ENCODE measurements around the gene LHFPL6. TPM values are rescaled to one million over a fixed set of nuclear protein-coding genes. Genes with fewer than 3 reads are reported as not detected.

The LHFPL6 gene
- total and polyA plus RNA-seq, 12 donors, result 41.5 to 65.8 (median 55.4) TPM

DNA sequence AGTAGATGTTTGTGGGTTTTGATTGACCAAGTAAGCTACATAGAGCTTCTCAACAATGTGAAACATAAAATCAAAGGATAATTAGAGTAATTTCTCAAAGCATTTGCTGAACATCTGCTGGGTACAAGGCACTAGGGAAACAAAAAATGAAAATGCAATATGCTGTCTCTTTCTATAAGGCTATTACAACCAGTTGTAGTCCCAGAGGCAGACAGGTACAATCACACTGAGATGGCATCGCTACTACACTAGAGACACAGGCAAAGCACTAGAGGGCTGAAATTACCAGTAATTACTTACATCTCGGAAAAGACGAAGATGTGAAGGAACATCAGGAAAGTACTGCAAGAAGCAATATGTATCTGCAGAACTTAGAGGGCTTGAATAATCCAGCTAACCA, 133.3 kb downstream of the LHFPL6 start:
- no peak for ATAC-seq
- peaks cover 0 to 60% (median 21%) of the 10 kb centered on the region in 9 donors for H3K4me1 ChIP-seq

DNA sequence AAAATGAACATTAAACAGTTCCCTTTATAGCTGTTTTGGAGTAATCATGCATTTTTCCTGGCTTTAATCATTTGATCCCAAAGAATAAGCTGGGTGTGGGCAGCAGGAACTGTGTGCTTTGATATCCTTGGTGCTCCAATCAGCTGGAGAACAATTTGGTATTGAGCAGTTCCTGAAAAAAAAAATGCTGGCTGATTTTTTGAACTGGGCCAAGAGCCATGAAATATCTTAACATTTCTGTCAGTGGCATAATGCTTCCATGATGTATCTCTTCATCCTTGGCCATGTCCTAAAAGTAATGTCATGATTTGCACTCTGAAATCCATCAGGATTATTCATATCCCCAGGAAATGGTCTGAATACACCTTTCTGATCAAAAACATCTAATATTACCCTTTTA, 134.7 kb downstream of the LHFPL6 start:
- Histone ChIP-seq H3K36me3 (no peaks in the 10 kb centered on the region), H3K27me3 (no peaks in the 10 kb centered on the region), H3K27ac (peak overlapping the region in 1 of 10 donors; percentile 7), H3K9me3 (no peaks in the 10 kb centered on the region), H3K4me1 (peaks cover 0 to 60% (median 26%) of the 10 kb centered on the region in 9 donors), H3K4me3 (no peak overlapping the region)
- DNase-seq (no peak), ATAC-seq (no peak)
- intact Hi-C loops (cut with DNase I), result no loop called here
- TF ChIP-seq, protein P1, sequence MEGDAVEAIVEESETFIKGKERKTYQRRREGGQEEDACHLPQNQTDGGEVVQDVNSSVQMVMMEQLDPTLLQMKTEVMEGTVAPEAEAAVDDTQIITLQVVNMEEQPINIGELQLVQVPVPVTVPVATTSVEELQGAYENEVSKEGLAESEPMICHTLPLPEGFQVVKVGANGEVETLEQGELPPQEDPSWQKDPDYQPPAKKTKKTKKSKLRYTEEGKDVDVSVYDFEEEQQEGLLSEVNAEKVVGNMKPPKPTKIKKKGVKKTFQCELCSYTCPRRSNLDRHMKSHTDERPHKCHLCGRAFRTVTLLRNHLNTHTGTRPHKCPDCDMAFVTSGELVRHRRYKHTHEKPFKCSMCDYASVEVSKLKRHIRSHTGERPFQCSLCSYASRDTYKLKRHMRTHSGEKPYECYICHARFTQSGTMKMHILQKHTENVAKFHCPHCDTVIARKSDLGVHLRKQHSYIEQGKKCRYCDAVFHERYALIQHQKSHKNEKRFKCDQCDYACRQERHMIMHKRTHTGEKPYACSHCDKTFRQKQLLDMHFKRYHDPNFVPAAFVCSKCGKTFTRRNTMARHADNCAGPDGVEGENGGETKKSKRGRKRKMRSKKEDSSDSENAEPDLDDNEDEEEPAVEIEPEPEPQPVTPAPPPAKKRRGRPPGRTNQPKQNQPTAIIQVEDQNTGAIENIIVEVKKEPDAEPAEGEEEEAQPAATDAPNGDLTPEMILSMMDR (IDR thresholded peaks at IDR 0.05), result no peak

More for the DNA sequence above, 133.3 kb downstream of the LHFPL6 start:
- no peaks in the 10 kb centered on the region for H3K9me3 ChIP-seq
- H3K4me3 ChIP-seq, result no peak overlapping the region
- intact Hi-C loops (cut with DNase I), result no loop called here
- WGBS, 2 donors, result 95 to 97% methylated on average over 3 of the region's 3 CpGs
- TF ChIP-seq, protein P1 (IDR thresholded peaks at IDR 0.05), result no peak
- H3K36me3 ChIP-seq, result no peaks in the 10 kb centered on the region
- peak overlapping the region in 1 of 10 donors; percentile 7 for H3K27ac ChIP-seq
- no peak for DNase-seq
- no peaks in the 10 kb centered on the region for H3K27me3 ChIP-seq

DNA sequence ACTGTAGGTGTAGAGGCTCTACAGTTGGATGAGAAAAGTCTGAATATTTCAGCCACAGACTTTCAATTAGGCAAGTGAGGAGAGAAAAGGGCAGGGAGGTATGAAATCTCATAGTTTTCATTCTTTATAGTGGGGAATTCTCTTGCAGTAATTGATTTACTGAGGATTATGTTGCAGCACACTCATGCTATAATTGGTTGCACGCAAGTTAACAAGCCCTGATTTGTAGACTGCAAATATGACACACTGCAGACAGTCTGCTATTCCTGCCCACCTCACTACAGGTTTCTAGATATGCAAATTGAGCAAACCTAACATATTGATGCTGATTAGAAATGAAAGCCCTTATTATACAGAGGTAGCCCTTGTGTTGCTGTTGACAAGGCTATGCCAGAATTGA, 139.4 kb downstream of the LHFPL6 start:
- Histone ChIP-seq H3K27ac (peak overlapping the region in 1 of 10 donors; percentile 23), H3K36me3 (no peaks in the 10 kb centered on the region), H3K27me3 (no peaks in the 10 kb centered on the region), H3K4me3 (no peak overlapping the region), H3K9me3 (no peaks in the 10 kb centered on the region), H3K4me1 (peaks cover 10 to 89% (median 49%) of the 10 kb centered on the region in 9 donors)
- WGBS, 2 donors, result 85% methylated on average over 1 of the region's 1 CpG
- TF ChIP-seq, protein P1 (IDR thresholded peaks at IDR 0.05), result no peak
- intact Hi-C loops (cut with DNase I), result loop anchor here in 1 of 10 donors (5.0 kb wide), 1 partner anchor 44 kb away; no protein-coding TSS in a partner anchor
- DNase-seq (no peak), ATAC-seq (no peak)

DNA sequence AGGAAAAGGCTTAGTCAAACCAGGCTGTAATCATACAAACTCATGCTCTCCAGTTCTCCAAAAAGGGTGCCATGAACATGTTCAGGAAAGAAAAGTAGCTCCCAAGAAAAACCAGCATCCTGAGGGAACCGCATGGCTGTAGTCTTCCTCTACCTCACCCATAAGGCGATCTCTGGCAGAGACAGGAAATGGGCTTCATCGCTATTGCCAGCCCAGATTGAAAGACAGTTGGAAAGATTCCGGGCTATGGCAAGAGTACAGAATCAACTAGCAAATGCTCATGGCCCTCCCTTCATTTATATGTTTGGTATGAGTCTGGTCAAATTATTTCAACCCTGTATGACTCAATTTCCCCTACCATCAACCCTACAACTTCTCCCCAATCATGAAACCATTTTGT, 140.1 kb downstream of the LHFPL6 start:
- Histone ChIP-seq H3K36me3 (no peaks in the 10 kb centered on the region), H3K27me3 (no peaks in the 10 kb centered on the region), H3K9me3 (peaks cover 0 to under 1% (median 0%) of the 10 kb centered on the region in 11 donors), H3K4me1 (peaks cover 11 to 88% (median 52%) of the 10 kb centered on the region in 9 donors), H3K4me3 (no peak overlapping the region), H3K27ac (peak overlapping the region in 8 of 10 donors; percentile 30 to 81 (median 74))
- DNase-seq, result no peak
- no peak for ATAC-seq
- TF ChIP-seq, protein P1 (IDR thresholded peaks at IDR 0.05), result no peak
- WGBS, 2 donors, result 89 to 91% methylated on average over 4 of the region's 4 CpGs
- intact Hi-C loops (cut with DNase I), result loop anchor here in 1 of 10 donors (5.0 kb wide), 1 partner anchor 44 kb away; no protein-coding TSS in a partner anchor

Measured in heart right ventricle (tissue), 16 donors.